GM21723 (cell line): ENCODE measurements around the gene SERTM1.

Experiments used
- ATAC-seq: cut with Tn5 transposase; IDR thresholded peaks from one replicate; pipeline ENCODE4 v1.9.1; 2021; ENCODE audit warnings: mild to moderate bottlenecking, moderate library complexity; ENCODE audit not compliant: unreplicated experiment

SERTM1 gene

GRCh38 chr13:36710396-36710795 is 36.6 kb downstream of the SERTM1 start:
- ATAC-seq = no peak

- no peak for ATAC-seq
These were observed 38.5 kb downstream of the SERTM1 start for GRCh38 chr13:36712290-36712689.

GRCh38 chr13:36712770-36713169 is 39.0 kb downstream of the SERTM1 start:
- ATAC-seq = no peak

GRCh38 chr13:36713887-36714286 is 40.1 kb downstream of the SERTM1 start:
- ATAC-seq = no peak

- ATAC-seq = no peak
These were observed 42.0 kb downstream of the SERTM1 start for GRCh38 chr13:36715841-36716240.

- no peak for ATAC-seq
These were observed 43.2 kb downstream of the SERTM1 start for GRCh38 chr13:36717017-36717416.

GRCh38 chr13:36717966-36718545 is 44.2 kb downstream of the SERTM1 start:
- no peak for ATAC-seq

- no peak for ATAC-seq
These were observed 44.9 kb downstream of the SERTM1 start for GRCh38 chr13:36718686-36719085.

- no peak for ATAC-seq
These were observed 50.3 kb downstream of the SERTM1 start for GRCh38 chr13:36724141-36724540.

GRCh38 chr13:36725936-36726335 is 52.1 kb downstream of the SERTM1 start:
- no peak for ATAC-seq

- ATAC-seq = no peak
These were observed 54.2 kb downstream of the SERTM1 start for GRCh38 chr13:36728006-36728405.

GRCh38 chr13:36736119-36736726 is 62.4 kb downstream of the SERTM1 start:
- ATAC-seq = no peak

GRCh38 chr13:36737524-36738083 is 63.8 kb downstream of the SERTM1 start:
- no peak for ATAC-seq

GRCh38 chr13:36745436-36745835 is 71.6 kb downstream of the SERTM1 start:
- no peak for ATAC-seq

- ATAC-seq = no peak
These were observed 72.2 kb downstream of the SERTM1 start for GRCh38 chr13:36746051-36746450.
